ENCODE results near the gene PDHX.

PDHX gene

DNA sequence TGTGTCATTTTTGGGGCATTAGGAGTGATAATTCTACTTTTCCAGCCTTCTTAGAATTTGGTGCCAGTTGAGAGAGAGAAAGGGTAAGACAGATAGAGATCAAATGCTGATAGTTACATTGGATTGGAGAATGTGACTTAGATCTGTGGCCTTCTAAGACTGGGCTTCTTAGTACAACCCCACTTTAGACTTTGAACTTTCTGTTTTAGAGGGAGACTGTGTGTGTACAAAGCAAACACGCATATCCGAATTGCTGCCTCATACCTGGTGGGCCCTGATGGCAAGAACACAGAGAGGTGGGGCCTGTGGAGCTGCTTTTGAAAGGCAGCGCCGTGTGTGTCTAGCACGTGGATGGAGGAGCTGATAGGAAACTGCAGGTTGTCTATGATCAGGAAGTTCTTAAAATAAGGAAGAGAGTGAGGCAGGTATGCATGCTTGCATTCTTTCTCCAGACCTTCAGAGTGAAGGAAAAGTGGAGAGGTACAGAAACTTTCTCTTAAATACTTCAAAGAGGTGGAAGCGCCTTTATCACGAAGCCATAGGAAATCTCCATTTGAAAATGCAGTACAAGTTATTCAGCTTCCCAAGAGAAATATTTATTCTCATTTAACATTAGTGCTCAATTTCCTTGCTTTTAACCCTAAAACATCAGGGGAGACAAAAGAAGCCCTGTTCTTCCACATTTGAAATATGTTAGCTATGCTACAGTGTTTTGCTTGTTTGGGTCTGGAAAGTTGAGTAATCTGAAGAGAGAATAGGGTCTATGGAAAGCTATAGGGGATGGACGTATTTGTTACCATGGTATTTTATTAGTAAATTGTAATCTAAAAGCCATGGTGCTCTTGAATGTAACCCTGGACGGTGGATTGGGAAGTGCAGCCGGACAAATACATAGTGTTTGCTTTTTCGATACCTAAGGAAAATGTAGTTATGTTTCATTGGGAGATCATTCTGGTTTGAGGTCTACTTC, 13.7 kb downstream of the PDHX start:
- TF ChIP-seq, protein P1, sequence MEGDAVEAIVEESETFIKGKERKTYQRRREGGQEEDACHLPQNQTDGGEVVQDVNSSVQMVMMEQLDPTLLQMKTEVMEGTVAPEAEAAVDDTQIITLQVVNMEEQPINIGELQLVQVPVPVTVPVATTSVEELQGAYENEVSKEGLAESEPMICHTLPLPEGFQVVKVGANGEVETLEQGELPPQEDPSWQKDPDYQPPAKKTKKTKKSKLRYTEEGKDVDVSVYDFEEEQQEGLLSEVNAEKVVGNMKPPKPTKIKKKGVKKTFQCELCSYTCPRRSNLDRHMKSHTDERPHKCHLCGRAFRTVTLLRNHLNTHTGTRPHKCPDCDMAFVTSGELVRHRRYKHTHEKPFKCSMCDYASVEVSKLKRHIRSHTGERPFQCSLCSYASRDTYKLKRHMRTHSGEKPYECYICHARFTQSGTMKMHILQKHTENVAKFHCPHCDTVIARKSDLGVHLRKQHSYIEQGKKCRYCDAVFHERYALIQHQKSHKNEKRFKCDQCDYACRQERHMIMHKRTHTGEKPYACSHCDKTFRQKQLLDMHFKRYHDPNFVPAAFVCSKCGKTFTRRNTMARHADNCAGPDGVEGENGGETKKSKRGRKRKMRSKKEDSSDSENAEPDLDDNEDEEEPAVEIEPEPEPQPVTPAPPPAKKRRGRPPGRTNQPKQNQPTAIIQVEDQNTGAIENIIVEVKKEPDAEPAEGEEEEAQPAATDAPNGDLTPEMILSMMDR (IDR thresholded peaks at IDR 0.05; ENCODE audit: insufficient read depth, low read depth, low read length, missing control alignments), result no peak
- H3K4me3 ChIP-seq (ENCODE audit: low read length), result no peak overlapping the region
- no peak for DNase-seq (ENCODE audit: low read depth)

DNA sequence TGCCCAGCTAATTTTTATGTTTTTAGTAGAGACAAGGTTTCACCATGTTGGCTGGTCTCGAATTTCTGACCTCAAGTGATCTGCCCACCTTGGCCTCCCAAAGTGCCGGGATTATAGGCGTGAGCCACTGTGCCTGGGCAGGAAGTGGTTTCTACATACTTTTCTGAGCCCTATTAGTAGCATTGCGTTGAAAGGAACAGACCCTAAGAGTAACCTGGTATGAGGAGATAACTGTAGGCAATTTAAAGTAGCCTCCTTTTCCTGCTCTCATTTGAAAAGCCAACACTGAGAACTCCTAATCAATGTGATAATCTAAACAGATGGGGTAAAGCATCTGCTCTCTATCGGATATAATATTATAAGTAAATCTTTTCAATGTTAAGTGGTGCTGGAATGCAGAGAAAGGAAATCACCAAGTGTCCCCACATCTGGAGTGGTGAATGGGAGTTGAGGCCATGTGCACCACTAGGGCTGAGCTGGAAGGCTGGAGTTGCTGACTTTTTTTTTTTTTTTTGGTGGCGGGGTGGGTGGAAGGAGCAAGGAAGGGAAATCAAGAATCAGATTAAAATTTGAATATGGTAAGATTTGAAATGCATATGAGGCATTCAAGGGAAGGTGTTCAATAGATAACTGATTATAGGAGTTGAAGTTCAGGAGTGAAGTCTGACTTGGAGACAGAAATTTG, 20.7 kb downstream of the PDHX start:
- H3K4me3 ChIP-seq (ENCODE audit: low read length), result no peak overlapping the region
- DNase-seq (ENCODE audit: low read depth), result no peak
- TF ChIP-seq, protein P1 (IDR thresholded peaks at IDR 0.05; ENCODE audit: insufficient read depth, low read depth, low read length, missing control alignments), result no peak

DNA sequence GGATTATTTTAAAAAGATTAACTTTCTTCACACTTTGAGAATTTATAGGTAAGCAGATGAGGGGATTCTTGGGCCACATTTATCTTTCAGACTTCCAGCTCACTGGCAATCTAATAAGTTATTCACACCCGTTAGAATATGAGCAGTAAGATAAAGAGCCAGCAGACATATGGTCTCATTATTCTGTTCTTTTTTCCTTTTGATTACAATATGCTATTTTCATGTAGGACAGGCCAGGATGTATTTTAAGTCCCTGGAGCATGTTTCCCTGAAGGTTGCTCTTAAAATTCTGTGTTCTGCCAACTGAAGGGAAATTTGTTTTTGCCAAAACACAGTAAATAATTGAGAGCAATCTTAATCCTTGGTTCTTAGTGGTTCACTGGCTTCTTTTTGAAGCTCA, 22.2 kb downstream of the PDHX start:
- H3K4me3 ChIP-seq (ENCODE audit: low read length), result no peak overlapping the region
- TF ChIP-seq, protein P1 (IDR thresholded peaks at IDR 0.05; ENCODE audit: insufficient read depth, low read depth, low read length, missing control alignments), result no peak
- no peak for DNase-seq (ENCODE audit: low read depth)

DNA sequence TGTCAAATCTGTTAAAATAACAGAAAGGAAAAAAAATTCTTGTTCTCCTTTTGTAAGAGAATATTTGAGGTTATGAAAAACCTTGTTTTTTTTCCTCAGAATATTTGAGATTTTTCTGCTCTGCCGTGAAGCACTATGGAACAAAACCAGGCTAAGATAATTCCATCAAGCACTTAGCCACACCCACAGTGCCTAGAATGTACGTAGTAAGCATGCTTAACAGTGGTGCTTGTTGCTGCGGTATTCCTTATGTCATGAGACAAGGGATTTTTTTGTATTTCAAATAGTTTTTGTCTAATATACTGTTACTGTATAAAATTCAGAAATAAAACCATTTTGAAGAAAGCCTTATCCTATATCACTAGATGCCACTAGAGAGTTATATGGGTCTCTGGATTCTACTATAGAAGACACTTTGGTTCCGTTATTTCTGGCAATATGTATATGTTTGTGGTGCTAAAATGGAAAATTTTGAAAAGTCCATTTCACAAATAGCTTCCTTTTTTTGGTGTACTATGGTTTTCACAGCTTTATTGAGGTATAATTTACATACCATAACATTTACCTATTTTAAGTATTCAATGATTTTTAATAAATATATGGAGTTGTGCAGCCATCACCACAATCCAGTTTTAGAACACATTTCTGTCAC, 23.7 kb downstream of the PDHX start:
- no peak for DNase-seq (ENCODE audit: low read depth)
- no peak overlapping the region for H3K4me3 ChIP-seq (ENCODE audit: low read length)
- TF ChIP-seq, protein P1 (IDR thresholded peaks at IDR 0.05; ENCODE audit: insufficient read depth, low read depth, low read length, missing control alignments), result no peak

DNA sequence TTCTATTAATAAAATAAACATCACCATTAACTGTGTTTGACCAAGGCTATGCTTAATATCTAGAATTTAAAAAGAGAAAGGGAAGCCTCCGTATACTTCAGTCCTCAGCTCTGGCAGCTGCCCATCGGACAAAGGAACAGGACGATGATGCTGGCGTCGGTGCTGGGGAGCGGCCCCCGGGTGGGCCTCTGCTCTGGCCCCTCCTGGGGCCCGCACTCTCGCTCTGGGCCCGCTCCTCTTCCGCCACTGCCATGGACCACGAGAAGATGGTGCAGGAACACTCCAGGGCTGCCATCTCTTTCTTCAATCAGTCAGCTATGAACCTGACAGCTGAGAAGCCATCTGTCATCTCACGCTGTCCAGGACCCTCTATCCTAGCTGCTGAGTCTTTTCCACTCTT, 25.3 kb downstream of the PDHX start:
- H3K4me3 ChIP-seq (ENCODE audit: low read length), result no peak overlapping the region
- DNase-seq (ENCODE audit: low read depth), result no peak

DNA sequence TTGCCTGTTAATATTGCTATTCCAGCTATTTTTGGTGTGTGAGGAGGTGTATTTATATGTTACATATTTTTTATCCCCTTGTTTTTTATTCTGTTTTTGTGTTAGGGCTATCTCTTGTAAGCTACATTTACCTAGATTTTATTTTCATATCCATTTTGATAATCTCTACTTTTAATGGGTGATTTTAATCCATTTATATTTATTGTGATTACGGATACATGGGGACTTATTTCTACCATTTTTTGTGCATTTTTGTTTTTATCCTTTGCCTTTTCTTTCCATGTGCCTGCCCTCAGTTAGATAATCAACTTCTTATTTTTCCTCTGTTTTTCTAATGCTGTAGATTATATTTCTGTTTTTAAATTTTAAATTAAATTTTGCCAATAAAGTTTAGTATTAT, 28.3 kb downstream of the PDHX start:
- no peak overlapping the region for H3K4me3 ChIP-seq (ENCODE audit: low read length)
- no peak for DNase-seq (ENCODE audit: low read depth)
- TF ChIP-seq, protein P1 (IDR thresholded peaks at IDR 0.05; ENCODE audit: insufficient read depth, low read depth, low read length, missing control alignments), result no peak

More for the DNA sequence above, 25.3 kb downstream of the PDHX start:
- TF ChIP-seq, protein P1 (IDR thresholded peaks at IDR 0.05; ENCODE audit: insufficient read depth, low read depth, low read length, missing control alignments), result no peak

Measured in epithelial cell of esophagus (primary cell).